ENCODE data around the gene MAML2.

DNA sequence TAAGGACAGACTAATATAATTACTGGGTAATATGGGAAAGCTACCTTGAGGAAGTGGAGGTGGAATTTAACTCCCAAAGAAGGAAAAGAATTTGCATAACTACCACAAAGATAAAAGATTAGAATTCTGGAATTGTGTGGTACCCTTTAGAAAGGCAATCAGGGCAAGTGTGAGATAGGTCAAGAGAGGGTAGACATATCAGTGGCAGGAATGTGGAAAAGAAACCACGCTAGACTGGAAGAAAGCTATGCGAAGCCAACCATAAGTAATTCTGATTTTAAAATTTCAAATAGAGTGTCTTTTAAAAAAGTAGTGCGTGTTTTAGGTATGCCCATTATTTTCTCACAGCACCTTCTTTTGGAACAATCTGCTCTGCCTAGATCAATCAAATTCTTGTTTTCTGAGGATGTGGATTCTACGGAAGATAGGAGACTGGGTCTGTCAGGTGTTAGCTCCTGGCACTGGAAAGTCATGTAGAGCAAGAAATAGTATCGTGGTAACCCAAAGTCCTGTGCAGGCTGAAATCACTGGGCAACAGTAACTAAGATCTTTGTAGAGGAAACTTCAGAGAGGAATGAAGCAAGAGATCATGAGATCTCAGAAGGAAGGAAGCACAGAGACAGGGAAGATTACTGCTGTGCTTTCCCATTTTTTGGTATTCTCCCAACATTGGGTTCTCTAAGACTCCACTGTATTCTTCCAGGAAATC, 307.8 kb downstream of the MAML2 start:
- TF ChIP-seq, protein P1, sequence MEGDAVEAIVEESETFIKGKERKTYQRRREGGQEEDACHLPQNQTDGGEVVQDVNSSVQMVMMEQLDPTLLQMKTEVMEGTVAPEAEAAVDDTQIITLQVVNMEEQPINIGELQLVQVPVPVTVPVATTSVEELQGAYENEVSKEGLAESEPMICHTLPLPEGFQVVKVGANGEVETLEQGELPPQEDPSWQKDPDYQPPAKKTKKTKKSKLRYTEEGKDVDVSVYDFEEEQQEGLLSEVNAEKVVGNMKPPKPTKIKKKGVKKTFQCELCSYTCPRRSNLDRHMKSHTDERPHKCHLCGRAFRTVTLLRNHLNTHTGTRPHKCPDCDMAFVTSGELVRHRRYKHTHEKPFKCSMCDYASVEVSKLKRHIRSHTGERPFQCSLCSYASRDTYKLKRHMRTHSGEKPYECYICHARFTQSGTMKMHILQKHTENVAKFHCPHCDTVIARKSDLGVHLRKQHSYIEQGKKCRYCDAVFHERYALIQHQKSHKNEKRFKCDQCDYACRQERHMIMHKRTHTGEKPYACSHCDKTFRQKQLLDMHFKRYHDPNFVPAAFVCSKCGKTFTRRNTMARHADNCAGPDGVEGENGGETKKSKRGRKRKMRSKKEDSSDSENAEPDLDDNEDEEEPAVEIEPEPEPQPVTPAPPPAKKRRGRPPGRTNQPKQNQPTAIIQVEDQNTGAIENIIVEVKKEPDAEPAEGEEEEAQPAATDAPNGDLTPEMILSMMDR (IDR thresholded peaks at IDR 0.05): no peak
- TF ChIP-seq ZFX (IDR thresholded peaks at IDR 0.05; ENCODE audit: borderline replicate concordance): no peak

All from 22Rv1 (cell line).